Testis (tissue), 2 donors: ENCODE data around the gene EHD4.

Experiments used
- CTCF ChIP-seq, 3 experiments: fragments of 450-650 bp in 2 of 3; fragments of 200-600 bp in 1 of 3; sonication (generic) in 1 of 3; IDR thresholded peaks; one replicate each; pipeline ENCODE4 v1.5.1; 2016 to 2019; ENCODE audit warnings: antibody characterized with exemption in 3 of 3, mild to moderate bottlenecking in 2 of 3, moderate library complexity in 1 of 3
- POLR2A ChIP-seq: fragments of 450-650 bp; IDR thresholded peaks from one replicate; pipeline ENCODE4 v1.6.1; 2017; ENCODE audit warnings: antibody characterized with exemption, mild to moderate bottlenecking, moderate library complexity

- TF ChIP-seq POLR2A (no peak), CTCF (IDR thresholded peaks at IDR 0.05) (no peak)
These were observed 100.1 kb downstream of the EHD4 start for GRCh38 chr15:41872166-41872747.
